Measurements from ENCODE around the gene COL25A1.
"Not testable (repeated sequence)": the region's sequence is repeated elsewhere in the genome, so short reads cannot be mapped to it uniquely, and the experiment has no call there.

COL25A1 gene

GRCh38 chr4:109011241-109012026, 291.0 kb downstream of the COL25A1 start:
- Histone ChIP-seq H3K27me3 (no peaks in the 10 kb centered on the region), H3K9me3 (peaks cover 26% of the 10 kb centered on the region), H4K20me1 (no peaks in the 10 kb centered on the region), H3K9ac (no peak overlapping the region), H3K4me1 (peaks cover 12% of the 10 kb centered on the region), H3K4me2 (no peak overlapping the region), H3K4me3 (no peak overlapping the region), H3K36me3 (0 out of 2 replicates have a peak, but pooled peaks cover 8% of the 10 kb centered on the region), H3K27ac (no peak overlapping the region)
- TF ChIP-seq Cebpa-rat (IDR thresholded peaks at IDR 0.05), result no peak

- Histone ChIP-seq H3K4me1 (peaks cover 12% of the 10 kb centered on the region), H3K4me2 (peak overlapping the region; percentile 18), H3K36me3 (0 out of 2 replicates have a peak, but pooled peaks cover 8% of the 10 kb centered on the region), H3K9ac (no peak overlapping the region), H3K4me3 (no peak overlapping the region), H4K20me1 (no peaks in the 10 kb centered on the region), H3K9me3 (peaks cover 17% of the 10 kb centered on the region), H3K27me3 (no peaks in the 10 kb centered on the region), H3K27ac (no peak overlapping the region)
- TF ChIP-seq Cebpa-rat (IDR thresholded peaks at IDR 0.05), result no peak
These were observed 291.9 kb downstream of the COL25A1 start for GRCh38 chr4:109010521-109010920.

DNA sequence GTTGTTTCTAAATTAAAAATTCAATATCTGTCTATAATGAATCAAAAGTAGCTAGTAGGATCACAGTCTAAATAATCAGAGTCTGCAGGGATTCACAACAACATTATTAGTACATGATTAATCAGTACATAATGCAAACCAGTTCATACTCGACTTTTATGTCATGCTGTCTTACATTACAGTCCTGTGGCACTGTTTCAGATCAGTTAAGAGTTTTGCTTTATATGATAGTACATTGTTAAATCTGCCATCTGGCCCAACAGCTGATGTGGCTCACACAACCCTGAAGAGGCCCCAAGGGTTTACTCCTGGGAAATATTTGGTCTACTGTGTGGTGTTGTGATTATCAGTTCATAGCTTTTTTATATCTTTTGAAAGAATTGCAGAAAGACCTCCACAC, 292.5 kb downstream of the COL25A1 start:
- Histone ChIP-seq H3K4me1 (peaks cover 12% of the 10 kb centered on the region), H3K36me3 (0 out of 2 replicates have a peak, but pooled peaks cover 8% of the 10 kb centered on the region), H3K4me2 (peak overlapping the region; percentile 18), H3K27me3 (no peaks in the 10 kb centered on the region), H3K9ac (no peak overlapping the region), H3K27ac (no peak overlapping the region), H3K9me3 (peaks cover 16% of the 10 kb centered on the region), H4K20me1 (no peaks in the 10 kb centered on the region), H3K4me3 (no peak overlapping the region)
- TF ChIP-seq Cebpa-rat (IDR thresholded peaks at IDR 0.05), result no peak

DNA sequence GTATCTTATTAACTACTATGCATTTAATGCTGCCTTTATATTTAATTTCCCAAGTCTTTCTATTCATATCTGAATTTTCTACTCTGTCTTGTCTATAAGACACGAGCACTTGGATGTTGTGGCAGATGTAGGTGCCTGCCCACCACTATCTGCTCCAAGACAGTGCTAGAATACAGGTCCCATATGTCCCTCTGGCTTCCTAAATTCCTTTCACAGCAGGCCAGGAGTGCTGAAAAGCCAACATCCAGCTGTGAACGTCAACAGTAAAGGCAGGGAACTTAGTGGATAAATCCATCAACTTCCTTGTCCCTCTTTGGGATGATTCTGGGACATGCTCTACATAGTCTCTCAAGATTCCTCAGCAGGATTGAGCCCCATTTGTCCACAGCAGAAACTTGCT, 294.5 kb downstream of the COL25A1 start:
- no peak overlapping the region for H3K27ac ChIP-seq
- no peak overlapping the region for H3K4me2 ChIP-seq
- H3K9ac ChIP-seq, result no peak overlapping the region
- H3K9me3 ChIP-seq, result peaks cover 12% of the 10 kb centered on the region
- H3K27me3 ChIP-seq, result no peaks in the 10 kb centered on the region
- TF ChIP-seq Cebpa-rat (IDR thresholded peaks at IDR 0.05), result no peak
- 0 out of 2 replicates have a peak, but pooled peaks cover 8% of the 10 kb centered on the region for H3K36me3 ChIP-seq
- no peaks in the 10 kb centered on the region for H4K20me1 ChIP-seq
- H3K4me1 ChIP-seq, result peaks cover 12% of the 10 kb centered on the region
- H3K4me3 ChIP-seq, result no peak overlapping the region

- no peak overlapping the region for H3K9ac ChIP-seq
- no peaks in the 10 kb centered on the region for H3K36me3 ChIP-seq
- H3K27me3 ChIP-seq, result no peaks in the 10 kb centered on the region
- no peak overlapping the region for H3K4me2 ChIP-seq
- no peak for TF ChIP-seq Cebpa-rat (IDR thresholded peaks at IDR 0.05)
- peaks cover 10% of the 10 kb centered on the region for H3K4me1 ChIP-seq
- H3K9me3 ChIP-seq, result no peaks in the 10 kb centered on the region
- no peak overlapping the region for H3K27ac ChIP-seq
- H3K4me3 ChIP-seq, result no peak overlapping the region
- no peaks in the 10 kb centered on the region for H4K20me1 ChIP-seq
These were observed 296.9 kb downstream of the COL25A1 start for GRCh38 chr4:109005523-109005922.

DNA sequence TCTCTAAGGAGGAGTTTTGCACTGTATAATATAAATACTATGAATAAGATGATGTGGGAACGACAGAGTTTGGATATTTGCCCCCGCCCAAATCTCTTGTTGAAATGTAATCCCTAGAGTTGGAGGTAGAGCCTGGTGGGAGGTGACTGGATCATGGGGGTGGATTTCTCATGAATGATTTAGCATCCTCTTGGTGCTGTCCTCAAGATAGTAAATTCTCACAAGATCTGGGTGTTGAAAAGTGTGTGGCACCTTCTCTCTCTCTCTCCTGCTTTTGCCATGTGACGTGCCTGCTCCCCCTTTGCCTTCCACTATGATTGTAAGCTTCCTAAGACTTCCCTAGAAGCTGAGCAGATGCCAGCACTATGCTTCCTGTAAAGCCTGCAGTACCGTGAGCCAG, 298.0 kb downstream of the COL25A1 start:
- no peak overlapping the region for H3K4me2 ChIP-seq
- H3K9me3 ChIP-seq, result no peaks in the 10 kb centered on the region
- no peaks in the 10 kb centered on the region for H3K27me3 ChIP-seq
- H3K4me3 ChIP-seq, result no peak overlapping the region
- no peaks in the 10 kb centered on the region for H3K36me3 ChIP-seq
- no peak for TF ChIP-seq Cebpa-rat (IDR thresholded peaks at IDR 0.05)
- no peak overlapping the region for H3K27ac ChIP-seq
- no peaks in the 10 kb centered on the region for H4K20me1 ChIP-seq
- no peak overlapping the region for H3K9ac ChIP-seq
- H3K4me1 ChIP-seq, result no peaks in the 10 kb centered on the region

DNA sequence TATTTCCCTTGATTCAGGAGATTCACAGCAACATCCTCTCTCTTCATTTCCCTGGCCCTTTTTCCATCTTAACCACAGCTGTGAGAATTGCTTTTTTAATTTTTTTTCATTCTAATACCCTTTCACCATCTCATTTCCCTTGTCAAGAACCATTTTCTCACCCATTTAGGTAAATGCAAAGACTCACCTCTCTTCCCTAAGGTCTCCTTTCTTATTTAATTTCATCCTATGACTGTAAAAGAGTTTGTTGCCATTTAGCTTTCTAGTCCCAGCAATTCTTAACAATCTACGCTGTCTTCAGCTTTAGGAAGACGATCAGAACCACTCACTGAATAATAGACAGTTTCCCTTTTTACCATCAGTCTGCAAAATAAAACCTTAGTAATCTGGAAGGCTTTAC, 298.5 kb downstream of the COL25A1 start:
- TF ChIP-seq Cebpa-rat (IDR thresholded peaks at IDR 0.05), result no peak
- Histone ChIP-seq H3K9ac (no peak overlapping the region), H3K4me1 (no peaks in the 10 kb centered on the region), H3K27me3 (no peaks in the 10 kb centered on the region), H3K9me3 (no peaks in the 10 kb centered on the region), H3K4me3 (no peak overlapping the region), H4K20me1 (no peaks in the 10 kb centered on the region), H3K36me3 (no peaks in the 10 kb centered on the region), H3K4me2 (no peak overlapping the region), H3K27ac (no peak overlapping the region)

DNA sequence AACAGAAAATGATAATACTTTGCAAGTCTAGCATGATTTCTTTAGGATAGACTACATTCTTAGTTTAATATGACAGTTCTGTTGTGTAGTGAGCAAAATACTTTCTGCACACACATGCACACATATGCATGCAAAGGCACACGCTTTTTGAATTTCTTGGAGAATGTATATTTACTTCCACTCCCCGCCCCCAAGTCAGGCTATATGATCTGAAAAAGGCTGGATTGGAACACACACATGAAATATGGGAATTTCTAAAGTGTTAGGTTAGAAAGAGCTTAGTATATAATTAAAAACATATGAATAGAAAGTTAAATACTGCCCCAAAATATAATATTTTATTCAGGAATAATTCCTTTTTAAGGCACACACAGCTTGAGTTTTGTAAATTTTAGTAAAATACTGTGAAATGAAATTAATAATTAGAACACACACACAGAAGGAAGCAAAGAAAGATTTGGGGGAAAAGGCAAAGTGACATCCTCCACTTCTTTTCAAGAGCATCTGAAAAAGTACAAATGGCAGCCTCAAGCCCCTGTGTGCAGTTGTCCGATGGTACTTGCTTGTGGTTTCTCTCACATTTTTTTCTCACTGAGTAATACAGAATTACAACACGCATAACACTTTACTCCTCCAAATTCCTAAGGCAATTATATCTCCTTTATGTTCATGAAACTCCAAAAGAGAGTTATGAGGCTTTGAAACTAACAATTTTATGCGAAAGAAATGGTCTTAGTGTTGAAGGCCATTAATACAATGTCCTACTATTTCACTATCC, 310.7 kb downstream of the COL25A1 start:
- H3K4me2 ChIP-seq, result no peak overlapping the region
- no peaks in the 10 kb centered on the region for H3K9me3 ChIP-seq
- no peaks in the 10 kb centered on the region for H3K27me3 ChIP-seq
- no peak overlapping the region for H3K27ac ChIP-seq
- TF ChIP-seq Cebpa-rat (IDR thresholded peaks at IDR 0.05), result no peak
- H4K20me1 ChIP-seq, result no peaks in the 10 kb centered on the region
- no peak overlapping the region for H3K9ac ChIP-seq
- no peaks in the 10 kb centered on the region for H3K4me1 ChIP-seq
- H3K36me3 ChIP-seq, result no peaks in the 10 kb centered on the region
- no peak overlapping the region for H3K4me3 ChIP-seq

GRCh38 chr4:108988464-108989195, 313.8 kb downstream of the COL25A1 start:
- H3K4me2 ChIP-seq, result no peak overlapping the region

DNA sequence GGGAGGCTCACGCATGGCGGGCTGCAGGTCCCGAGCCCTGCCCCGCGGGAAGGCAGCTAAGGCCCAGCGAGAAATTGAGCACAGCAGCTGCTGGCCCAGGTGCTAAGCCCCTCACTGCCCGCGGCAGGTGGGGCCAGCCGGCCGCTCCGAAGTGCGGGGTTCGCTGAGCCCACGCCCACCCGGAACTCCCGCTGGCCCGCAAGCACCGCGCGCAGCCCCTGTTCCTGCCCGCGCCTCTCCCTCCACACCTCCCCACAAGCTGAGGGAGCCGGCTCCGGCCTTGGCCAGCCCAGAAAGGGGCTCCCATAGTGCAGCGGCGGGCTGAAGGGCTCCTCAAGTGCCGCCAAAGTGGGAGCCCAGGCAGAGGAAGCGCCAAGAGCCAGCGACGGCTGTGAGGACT, 318.0 kb downstream of the COL25A1 start:
- not testable (repeated sequence) for H3K27me3 ChIP-seq, H3K27ac ChIP-seq, H3K4me3 ChIP-seq, H3K4me2 ChIP-seq, H3K36me3 ChIP-seq, H3K9me3 ChIP-seq, H3K9ac ChIP-seq, H4K20me1 ChIP-seq
- peaks cover 13% of the 10 kb centered on the region for H3K4me1 ChIP-seq

More at GRCh38 chr4:108988464-108989195, 313.8 kb downstream of the COL25A1 start:
- no peak overlapping the region for H3K27ac ChIP-seq
- H3K4me1 ChIP-seq, result no peaks in the 10 kb centered on the region
- no peak for TF ChIP-seq Cebpa-rat (IDR thresholded peaks at IDR 0.05)
- no peak overlapping the region for H3K4me3 ChIP-seq
- no peaks in the 10 kb centered on the region for H3K36me3 ChIP-seq
- H4K20me1 ChIP-seq, result no peaks in the 10 kb centered on the region
- peaks cover 9% of the 10 kb centered on the region for H3K9me3 ChIP-seq
- H3K27me3 ChIP-seq, result no peaks in the 10 kb centered on the region
- H3K9ac ChIP-seq, result no peak overlapping the region

All from BLaER1 (cell line).